ENCODE results near the gene TCN2.

TCN2 gene

DNA sequence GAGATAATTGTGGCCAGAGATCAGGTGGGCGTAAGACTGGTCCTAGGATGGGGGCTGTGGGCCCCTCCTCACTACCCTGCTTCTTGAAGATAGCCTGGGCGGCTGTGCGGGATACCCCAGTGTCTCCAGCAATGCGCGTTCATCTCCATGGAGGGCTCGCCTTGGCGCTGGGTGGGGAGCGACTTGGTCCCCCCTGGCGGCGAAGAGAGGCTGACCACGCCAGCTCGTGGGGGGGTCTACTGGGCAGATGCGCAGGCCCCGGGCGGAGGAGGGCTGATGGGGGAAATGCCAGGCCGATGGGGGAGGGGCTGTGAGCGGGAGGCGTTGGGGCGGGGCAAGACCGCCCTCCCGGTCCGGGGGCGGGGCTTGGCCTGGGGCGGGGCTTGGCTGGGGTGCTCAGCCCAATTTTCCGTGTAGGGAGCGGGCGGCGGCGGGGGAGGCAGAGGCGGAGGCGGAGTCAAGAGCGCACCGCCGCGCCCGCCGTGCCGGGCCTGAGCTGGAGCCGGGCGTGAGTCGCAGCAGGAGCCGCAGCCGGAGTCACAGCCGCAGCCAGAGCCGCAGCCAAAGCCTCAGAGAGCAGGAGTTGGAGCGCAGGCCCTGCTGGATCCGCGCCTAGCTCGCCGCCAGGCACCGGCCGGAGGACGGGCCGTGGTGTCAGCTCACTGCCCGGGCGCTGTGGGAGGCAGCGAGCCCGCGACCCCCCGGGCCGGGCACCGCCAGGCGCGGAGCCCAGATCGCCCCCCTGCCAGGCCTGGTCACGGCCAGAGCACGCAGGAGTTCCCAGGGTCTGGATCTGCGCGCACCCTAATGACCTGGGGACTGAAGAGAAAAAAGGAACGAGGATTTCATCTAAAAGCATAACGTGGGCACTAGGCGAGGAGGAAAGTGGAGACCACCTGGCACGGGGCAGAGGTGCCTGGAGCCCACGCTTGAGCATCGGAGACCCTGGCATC is 28.6 kb downstream of the TCN2 start, which contains the start of gene SLC35E4:
Gene SLC35E4, plus strand, starts transcription at position 509 of the 953 bp plus-strand sequence. CDS start 670 bp downstream, outside the sequence.
- peak; percentile 33 for DNase-seq (ENCODE audit: low read depth)
- peak within 1 kb of the TSS; percentile 73 for H3K4me3 ChIP-seq (ENCODE audit: low read depth, low read length)
- TF ChIP-seq, protein P1, sequence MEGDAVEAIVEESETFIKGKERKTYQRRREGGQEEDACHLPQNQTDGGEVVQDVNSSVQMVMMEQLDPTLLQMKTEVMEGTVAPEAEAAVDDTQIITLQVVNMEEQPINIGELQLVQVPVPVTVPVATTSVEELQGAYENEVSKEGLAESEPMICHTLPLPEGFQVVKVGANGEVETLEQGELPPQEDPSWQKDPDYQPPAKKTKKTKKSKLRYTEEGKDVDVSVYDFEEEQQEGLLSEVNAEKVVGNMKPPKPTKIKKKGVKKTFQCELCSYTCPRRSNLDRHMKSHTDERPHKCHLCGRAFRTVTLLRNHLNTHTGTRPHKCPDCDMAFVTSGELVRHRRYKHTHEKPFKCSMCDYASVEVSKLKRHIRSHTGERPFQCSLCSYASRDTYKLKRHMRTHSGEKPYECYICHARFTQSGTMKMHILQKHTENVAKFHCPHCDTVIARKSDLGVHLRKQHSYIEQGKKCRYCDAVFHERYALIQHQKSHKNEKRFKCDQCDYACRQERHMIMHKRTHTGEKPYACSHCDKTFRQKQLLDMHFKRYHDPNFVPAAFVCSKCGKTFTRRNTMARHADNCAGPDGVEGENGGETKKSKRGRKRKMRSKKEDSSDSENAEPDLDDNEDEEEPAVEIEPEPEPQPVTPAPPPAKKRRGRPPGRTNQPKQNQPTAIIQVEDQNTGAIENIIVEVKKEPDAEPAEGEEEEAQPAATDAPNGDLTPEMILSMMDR (IDR thresholded peaks at IDR 0.05; ENCODE audit: low read depth, low read length, missing control alignments), result peak; percentile 12

DNA sequence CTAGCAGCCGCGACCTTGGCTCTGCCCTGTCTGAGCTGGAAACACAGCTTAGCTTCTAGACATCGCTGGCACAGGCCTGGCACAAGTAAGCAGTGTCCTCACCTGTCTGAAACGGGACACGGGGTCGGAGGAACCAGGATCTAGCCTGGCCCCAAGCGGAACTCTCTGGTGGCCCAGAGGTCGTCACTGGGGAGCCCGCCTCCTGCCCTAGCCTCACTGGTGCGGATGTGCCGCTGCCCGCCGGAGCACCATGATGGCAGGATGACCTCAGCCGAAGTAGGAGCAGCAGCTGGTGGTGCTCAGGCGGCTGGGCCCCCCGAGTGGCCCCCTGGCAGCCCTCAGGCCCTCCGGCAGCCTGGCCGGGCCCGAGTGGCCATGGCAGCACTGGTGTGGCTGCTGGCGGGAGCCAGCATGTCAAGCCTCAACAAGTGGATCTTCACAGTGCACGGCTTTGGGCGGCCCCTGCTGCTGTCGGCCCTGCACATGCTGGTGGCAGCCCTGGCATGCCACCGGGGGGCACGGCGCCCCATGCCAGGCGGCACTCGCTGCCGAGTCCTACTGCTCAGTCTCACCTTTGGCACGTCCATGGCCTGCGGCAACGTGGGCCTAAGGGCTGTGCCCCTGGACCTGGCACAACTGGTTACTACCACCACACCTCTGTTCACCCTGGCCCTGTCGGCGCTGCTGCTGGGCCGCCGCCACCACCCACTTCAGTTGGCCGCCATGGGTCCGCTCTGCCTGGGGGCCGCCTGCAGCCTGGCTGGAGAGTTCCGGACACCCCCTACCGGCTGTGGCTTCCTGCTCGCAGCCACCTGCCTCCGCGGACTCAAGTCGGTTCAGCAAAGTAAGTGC is 29.5 kb downstream of the TCN2 start:
- TF ChIP-seq, protein P1 (IDR thresholded peaks at IDR 0.05; ENCODE audit: low read depth, low read length, missing control alignments), result no peak
- H3K4me3 ChIP-seq (ENCODE audit: low read depth, low read length), result peak overlapping the region; percentile 73
- DNase-seq (ENCODE audit: low read depth), result no peak

DNA sequence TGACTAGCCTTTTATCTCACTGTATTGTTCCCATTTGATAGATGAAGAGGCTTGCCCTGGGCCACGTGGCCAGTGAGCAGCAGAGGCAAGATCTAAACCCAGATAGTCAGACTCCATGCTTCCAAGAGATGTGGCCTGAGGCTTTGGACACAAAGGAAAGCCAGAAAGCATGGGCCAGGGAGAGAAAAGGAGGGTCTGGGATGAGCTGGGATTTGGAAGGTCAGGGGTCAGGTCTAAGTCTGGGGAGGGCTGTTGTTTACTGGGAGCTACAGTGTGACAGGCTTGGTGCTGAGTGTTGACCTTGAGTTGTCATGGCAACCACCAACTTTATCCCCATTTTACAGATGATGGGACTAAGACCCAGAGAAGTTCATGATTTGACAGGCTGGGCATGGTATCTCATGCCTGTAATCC is 30.7 kb downstream of the TCN2 start:
- H3K4me3 ChIP-seq (ENCODE audit: low read depth, low read length), result no peak overlapping the region
- DNase-seq (ENCODE audit: low read depth), result no peak
- TF ChIP-seq, protein P1 (IDR thresholded peaks at IDR 0.05; ENCODE audit: low read depth, low read length, missing control alignments), result no peak

DNA sequence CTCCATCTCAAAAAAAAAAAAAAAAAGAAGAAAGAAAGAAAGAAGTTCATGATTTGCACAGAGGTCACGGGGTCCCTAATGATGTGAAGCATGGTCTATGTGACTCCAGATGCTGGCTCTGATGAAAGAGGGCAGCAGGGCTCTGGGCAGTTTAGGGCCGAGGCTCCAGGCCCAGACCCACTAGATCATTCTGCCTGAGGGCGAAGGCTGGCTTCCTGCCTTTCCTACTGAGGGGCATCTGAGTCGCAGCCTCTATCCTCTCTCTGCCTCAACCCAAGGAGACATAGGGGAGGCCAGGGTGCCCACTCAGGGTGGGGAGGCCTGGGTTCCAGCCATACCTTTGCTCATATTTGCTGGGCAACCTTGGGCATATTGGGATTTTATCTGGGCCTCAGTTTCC is 33.4 kb downstream of the TCN2 start:
- no peak overlapping the region for H3K4me3 ChIP-seq (ENCODE audit: low read depth, low read length)
- TF ChIP-seq, protein P1 (IDR thresholded peaks at IDR 0.05; ENCODE audit: low read depth, low read length, missing control alignments), result no peak
- no peak for DNase-seq (ENCODE audit: low read depth)

DNA sequence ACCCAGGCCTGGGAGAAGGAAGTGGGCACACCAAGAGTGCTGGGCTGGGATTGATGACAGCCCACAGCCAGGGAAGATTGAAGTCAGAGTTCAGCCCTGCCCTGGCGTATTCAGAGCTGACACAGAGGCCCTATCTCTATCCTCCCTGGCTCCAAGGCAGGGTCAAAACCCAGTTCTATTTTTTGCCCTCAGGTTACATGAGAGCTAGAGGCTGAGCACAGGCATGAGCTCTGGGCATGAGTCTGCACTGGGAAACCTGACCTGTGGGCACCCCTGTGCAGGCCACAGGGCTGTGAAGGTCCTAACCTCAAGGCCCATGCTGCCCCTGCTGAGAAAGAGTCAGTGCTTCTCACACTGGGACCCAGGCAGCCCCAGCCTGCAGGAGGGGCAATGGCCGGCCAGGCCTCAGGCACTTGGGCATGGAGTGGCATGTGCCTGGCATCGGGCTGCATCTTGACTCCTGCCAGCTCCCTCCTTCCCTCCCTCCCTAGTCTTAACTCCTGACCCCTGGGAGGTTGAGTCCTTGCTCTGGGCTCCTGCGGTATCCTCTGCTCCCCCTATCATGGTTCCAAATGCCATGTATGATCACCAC is 34.0 kb downstream of the TCN2 start:
- no peak overlapping the region for H3K4me3 ChIP-seq (ENCODE audit: low read depth, low read length)
- DNase-seq (ENCODE audit: low read depth), result no peak
- TF ChIP-seq, protein P1 (IDR thresholded peaks at IDR 0.05; ENCODE audit: low read depth, low read length, missing control alignments), result no peak

DNA sequence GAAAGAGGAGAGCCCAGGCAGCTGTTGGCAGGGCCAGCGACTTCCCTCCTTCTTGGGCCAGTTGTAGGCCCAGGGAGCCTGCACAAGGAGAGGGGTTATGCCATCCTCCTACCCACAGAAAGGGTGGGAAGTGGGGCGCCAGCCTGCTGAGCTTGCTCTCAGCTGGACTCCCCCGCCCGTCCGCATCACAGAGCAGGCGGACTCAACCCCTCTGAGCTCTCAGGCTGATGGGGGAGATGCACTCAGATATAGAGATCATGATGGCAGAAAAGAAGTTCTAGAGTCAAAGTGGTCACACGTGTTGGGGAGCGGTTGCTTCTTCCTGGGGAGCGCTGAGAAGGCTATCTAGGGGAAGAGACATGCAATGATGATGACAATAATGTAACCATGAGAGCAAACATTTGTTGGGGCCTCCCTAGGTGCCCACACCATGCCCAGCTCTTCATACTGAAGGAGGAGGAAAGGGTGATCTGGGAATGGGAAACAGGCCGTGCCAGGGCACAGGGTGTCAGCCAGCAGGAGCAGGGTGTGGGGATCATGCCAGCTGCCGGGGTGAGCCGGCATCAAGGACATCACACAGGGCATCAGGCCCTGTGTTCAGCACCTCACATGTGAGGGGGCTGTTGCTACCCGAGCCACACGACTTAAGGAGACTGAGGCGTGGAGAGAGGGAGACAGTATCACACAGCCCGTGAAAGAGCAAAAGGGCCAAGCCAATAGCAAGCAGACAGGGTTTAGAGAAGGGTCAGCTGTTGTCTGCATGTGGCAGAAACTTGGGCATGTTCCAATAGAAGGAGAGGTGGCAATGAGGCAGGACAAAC is 36.3 kb downstream of the TCN2 start:
- no peak for DNase-seq (ENCODE audit: low read depth)
- no peak overlapping the region for H3K4me3 ChIP-seq (ENCODE audit: low read depth, low read length)
- TF ChIP-seq, protein P1 (IDR thresholded peaks at IDR 0.05; ENCODE audit: low read depth, low read length, missing control alignments), result no peak
